Hepatocyte (in vitro differentiated cells): Measurements from ENCODE around the gene ZBED4. TPM values are rescaled to one million over a fixed set of nuclear protein-coding genes. Genes with fewer than 3 reads are reported as not detected.
A peak's percentile ranks its signal among the peaks of the same experiment; 100 is the strongest.

Experiments used
- DNase-seq: peaks from one replicate; pipeline ENCODE4 v3.0.0-alpha.2; 2016; ENCODE audit warnings: low spot score
- H2AFZ ChIP-seq: fragments of 200-600 bp; sonication (generic); 2 replicates; pipeline ENCODE4 v1.6.0; 2016; ENCODE audit warnings: antibody characterized with exemption, mild to moderate bottlenecking
- H3K27ac ChIP-seq: fragments of 200-600 bp; sonication (generic); 2 replicates; pipeline ENCODE4 v1.5.1; 2016; ENCODE audit warnings: mild to moderate bottlenecking
- H3K27me3 ChIP-seq: fragments of 200-600 bp; sonication (generic); 2 replicates; pipeline ENCODE4 v1.6.1; 2016
- H3K36me3 ChIP-seq: fragments of 200-600 bp; sonication (generic); replicated peaks from 2 replicates; pipeline ENCODE4 v1.5.1; 2016; ENCODE audit warnings: low read depth; ENCODE audit not compliant: insufficient read depth
- H3K4me1 ChIP-seq: fragments of 200-600 bp; sonication (generic); 2 replicates; pipeline ENCODE4 v1.5.1; 2016; ENCODE audit warnings: mild to moderate bottlenecking, moderate library complexity; ENCODE audit not compliant: insufficient read depth
- H3K4me2 ChIP-seq: fragments of 200-600 bp; sonication (generic); 2 replicates; pipeline ENCODE4 v1.6.0; 2016
- H3K4me3 ChIP-seq: fragments of 200-600 bp; sonication (generic); 2 replicates; pipeline ENCODE4 v1.5.1; 2016; ENCODE audit warnings: mild to moderate bottlenecking
- H3K79me2 ChIP-seq: fragments of 200-600 bp; sonication (generic); 2 replicates; pipeline ENCODE4 v1.6.0; 2017; ENCODE audit warnings: mild to moderate bottlenecking
- H3K9me2 ChIP-seq: fragments of 200-600 bp; sonication (generic); replicated peaks from 2 replicates; pipeline ENCODE4 v1.6.0; 2017; ENCODE audit warnings: mild to moderate bottlenecking; ENCODE audit not compliant: insufficient read depth
- H3K9me3 ChIP-seq: fragments of 200-600 bp; sonication (generic); 2 replicates; pipeline ENCODE4 v1.5.1; 2016; ENCODE audit warnings: low read depth, mild to moderate bottlenecking
- H4K20me1 ChIP-seq: fragments of 200-600 bp; sonication (generic); 2 replicates; pipeline ENCODE4 v1.6.0; 2016; ENCODE audit warnings: mild to moderate bottlenecking; ENCODE audit not compliant: insufficient read depth, poor library complexity, severe bottlenecking
- CTCF ChIP-seq: fragments of 200-600 bp; sonication (generic); IDR thresholded peaks from 2 replicates; pipeline ENCODE4 v1.5.1; 2016; ENCODE audit warnings: antibody characterized with exemption, mild to moderate bottlenecking; ENCODE audit not compliant: poor library complexity
- EZH2 ChIP-seq: fragments of 200-600 bp; sonication (generic); IDR thresholded peaks from 2 replicates; pipeline ENCODE4 v1.6.1; 2016; ENCODE audit warnings: antibody characterized with exemption, mild to moderate bottlenecking, borderline replicate concordance
- EZH2phosphoT487 ChIP-seq: fragments of 200-600 bp; sonication (generic); IDR thresholded peaks from one replicate; pipeline ENCODE4 v1.6.1; 2018; ENCODE audit warnings: antibody characterized with exemption, mild to moderate bottlenecking, low read depth, moderate library complexity; ENCODE audit not compliant: unreplicated experiment, severe bottlenecking
- WGBS: methylation state at CpG from one replicate; pipeline ENCODE4 v1.1.6; 2016; ENCODE audit warnings: low lambda C conversion rate; ENCODE audit errors: missing lambda C conversion rate; 5-methylcytosine and 5-hydroxymethylcytosine counted together
- polyA plus RNA-seq: library from polyadenylated mRNA; unstranded; fragments of >200 nt; fragmentation: Nextera tagmentation; extraction: Ambion mirVana; gene quantifications from 2 replicates; pipeline ENCODE4 v1.2.1, GENCODE V29; 2016
- total RNA-seq: library from RNA; depleted of rRNA; stranded (reverse); fragments of >200 nt; gene quantifications from 2 replicates; pipeline ENCODE4 v1.2.3, GENCODE V29; 2014

ZBED4 gene
- total and polyA plus RNA-seq, 2 experiments from 2014 or later: 14.9 to 16.3 TPM

GRCh38 chr22:49916831-49917230, 63.2 kb downstream of the ZBED4 start:
- DNase-seq: no peak
- H3K36me3 ChIP-seq: peaks cover 3% of the 10 kb centered on the region
- H3K79me2 ChIP-seq: peaks cover 40% of the 10 kb centered on the region
- no peak overlapping the region for H2AFZ ChIP-seq
- WGBS: 90% methylated on average over 11 of the region's 11 CpGs
- peak overlapping the region; percentile 88 for H3K4me2 ChIP-seq
- TF ChIP-seq EZH2 (no peak), CTCF (no peak), EZH2phosphoT487 (no peak)
- H4K20me1 ChIP-seq: no peaks in the 10 kb centered on the region
- H3K4me3 ChIP-seq: no peak overlapping the region
- H3K9me3 ChIP-seq: no peaks in the 10 kb centered on the region
- no peak overlapping the region for H3K27ac ChIP-seq
- no peaks in the 10 kb centered on the region for H3K9me2 ChIP-seq
- H3K4me1 ChIP-seq: peaks cover 13% of the 10 kb centered on the region
- no peaks in the 10 kb centered on the region for H3K27me3 ChIP-seq

DNA sequence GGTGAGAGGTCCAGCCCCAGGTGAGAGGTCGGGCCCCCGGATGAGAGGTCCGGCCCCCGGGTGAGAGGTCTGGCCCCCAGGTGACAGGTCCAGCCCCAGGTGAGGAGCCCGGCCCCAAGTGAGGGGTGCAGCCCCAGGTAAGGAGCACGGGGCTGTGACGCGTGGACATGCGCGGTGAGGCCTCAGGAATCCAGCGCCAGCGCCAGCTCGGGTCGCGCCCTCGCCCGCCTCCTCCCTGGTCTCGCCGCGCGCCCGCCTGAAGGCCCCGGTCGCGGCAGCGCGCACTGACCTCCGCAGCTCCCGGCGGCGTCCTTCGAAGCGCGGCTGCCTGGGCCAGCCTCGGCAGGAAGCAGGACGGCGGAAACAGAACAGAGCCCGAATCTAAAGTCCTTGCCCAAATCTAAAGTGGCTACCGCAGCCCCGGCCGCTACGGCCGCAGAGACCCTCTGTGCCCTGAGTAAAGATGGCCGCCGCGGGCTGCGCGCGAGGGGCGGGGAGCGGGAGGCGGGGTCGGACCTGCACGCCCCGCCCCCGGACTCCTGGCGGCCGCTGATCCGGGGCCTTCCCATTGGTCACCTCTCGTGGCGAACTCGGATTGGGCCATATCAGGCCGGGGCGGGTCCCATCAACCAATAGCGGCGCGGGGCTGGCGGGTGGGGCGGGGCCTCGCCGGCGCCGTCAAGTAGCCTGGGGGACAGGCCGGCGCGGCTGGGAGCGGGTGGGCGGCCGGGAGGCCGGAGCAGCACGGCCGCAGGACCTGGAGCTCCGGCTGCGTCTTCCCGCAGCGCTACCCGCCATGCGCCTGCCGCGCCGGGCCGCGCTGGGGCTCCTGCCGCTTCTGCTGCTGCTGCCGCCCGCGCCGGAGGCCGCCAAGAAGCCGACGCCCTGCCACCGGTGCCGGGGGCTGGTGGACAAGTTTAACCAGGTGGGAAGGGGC, 64.6 kb downstream of the ZBED4 start, which contains the start of the genes ALG12 and CRELD2:
Gene ALG12, minus strand, starts transcription at position 465 of the 937 bp plus-strand sequence. CDS start 4,673 bp downstream, outside the sequence.
Gene CRELD2, plus strand, starts transcription at position 661 of the 937 bp plus-strand sequence. Its CDS starts 136 bp downstream, at position 797.
- WGBS: under 1% methylated on average over 55 of the region's 103 CpGs
- Histone ChIP-seq H2AFZ (peak within 1 kb of the TSS; percentile 58), H3K9me3 (no peaks in the 10 kb centered on the region), H3K4me2 (peak within 1 kb of the TSS; percentile 99), H3K79me2 (peaks cover 40% of the 10 kb centered on the region), H3K36me3 (peaks cover 3% of the 10 kb centered on the region), H3K4me3 (peak within 1 kb of the TSS; percentile 46), H3K9me2 (no peaks in the 10 kb centered on the region), H4K20me1 (no peaks in the 10 kb centered on the region), H3K4me1 (peaks cover 13% of the 10 kb centered on the region), H3K27ac (peak within 1 kb of the TSS; percentile 96), H3K27me3 (no peaks in the 10 kb centered on the region)
- peak; percentile 99 for DNase-seq
- no peak for TF ChIP-seq EZH2
- TF ChIP-seq EZH2phosphoT487: no peak
- TF ChIP-seq CTCF: no peak

DNA sequence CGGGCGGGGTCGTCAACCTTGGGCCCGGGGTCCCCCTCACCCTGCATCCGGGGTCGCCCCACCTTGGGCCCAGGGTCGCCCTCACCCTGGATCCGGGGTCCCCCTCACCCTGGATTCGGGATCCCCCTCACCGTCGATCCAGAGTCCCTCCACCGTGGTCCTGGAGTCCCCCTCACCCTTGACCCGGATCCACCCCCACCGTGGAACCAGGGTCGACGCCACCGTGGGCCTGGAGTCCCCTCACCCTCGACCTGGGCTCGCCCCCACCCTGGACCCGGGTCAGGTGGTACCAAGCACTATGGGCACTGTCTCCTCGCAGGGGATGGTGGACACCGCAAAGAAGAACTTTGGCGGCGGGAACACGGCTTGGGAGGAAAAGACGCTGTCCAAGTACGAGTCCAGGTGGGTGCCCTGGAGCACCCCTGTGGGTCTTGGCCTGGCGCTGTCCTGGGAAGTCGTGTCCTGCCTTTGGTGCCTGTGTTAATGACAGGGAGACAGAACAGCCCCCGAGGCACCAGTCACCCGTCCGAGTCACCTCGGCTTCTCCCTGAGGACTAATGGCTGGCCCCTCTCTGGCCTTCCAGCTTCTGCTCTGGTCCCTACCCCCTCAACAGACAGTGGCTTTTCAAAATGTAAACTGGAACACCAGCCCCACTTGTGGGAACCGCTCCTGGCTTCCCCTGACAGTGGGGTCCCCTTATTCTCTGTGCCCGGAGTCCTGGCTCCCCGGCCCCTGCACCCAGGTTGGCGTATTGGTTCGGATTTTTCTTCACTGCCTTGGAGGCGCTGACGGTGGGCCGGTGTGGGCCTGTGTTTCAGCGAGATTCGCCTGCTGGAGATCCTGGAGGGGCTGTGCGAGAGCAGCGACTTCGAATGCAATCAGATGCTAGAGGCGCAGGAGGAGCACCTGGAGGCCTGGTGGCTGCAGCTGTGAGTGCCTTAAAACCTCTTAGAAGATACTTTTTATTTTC, 65.6 kb downstream of the ZBED4 start:
- no peaks in the 10 kb centered on the region for H4K20me1 ChIP-seq
- DNase-seq: no peak
- peak overlapping the region; percentile 42 for H2AFZ ChIP-seq
- H3K36me3 ChIP-seq: peaks cover 3% of the 10 kb centered on the region
- peaks cover 13% of the 10 kb centered on the region for H3K4me1 ChIP-seq
- peak overlapping the region; percentile 46 for H3K4me3 ChIP-seq
- no peaks in the 10 kb centered on the region for H3K9me2 ChIP-seq
- no peaks in the 10 kb centered on the region for H3K27me3 ChIP-seq
- no peak overlapping the region for H3K27ac ChIP-seq
- peaks cover 40% of the 10 kb centered on the region for H3K79me2 ChIP-seq
- TF ChIP-seq EZH2phosphoT487: no peak
- no peak for TF ChIP-seq EZH2
- no peak for TF ChIP-seq CTCF
- no peaks in the 10 kb centered on the region for H3K9me3 ChIP-seq
- H3K4me2 ChIP-seq: peak overlapping the region; percentile 99
- WGBS: 60% methylated on average over 30 of the region's 47 CpGs
